SKM-1 (cell line): ENCODE results near the gene HCRT.
"Not testable (repeated sequence)": the region's sequence is repeated elsewhere in the genome, so short reads cannot be mapped to it uniquely, and the experiment has no call there.

Source experiments
- DNase-seq: peaks from one replicate; lab custom pipeline; 2025; ENCODE audit not compliant: unreplicated experiment; lab: John Stamatoyannopoulos, UW

Gene HCRT

DNA sequence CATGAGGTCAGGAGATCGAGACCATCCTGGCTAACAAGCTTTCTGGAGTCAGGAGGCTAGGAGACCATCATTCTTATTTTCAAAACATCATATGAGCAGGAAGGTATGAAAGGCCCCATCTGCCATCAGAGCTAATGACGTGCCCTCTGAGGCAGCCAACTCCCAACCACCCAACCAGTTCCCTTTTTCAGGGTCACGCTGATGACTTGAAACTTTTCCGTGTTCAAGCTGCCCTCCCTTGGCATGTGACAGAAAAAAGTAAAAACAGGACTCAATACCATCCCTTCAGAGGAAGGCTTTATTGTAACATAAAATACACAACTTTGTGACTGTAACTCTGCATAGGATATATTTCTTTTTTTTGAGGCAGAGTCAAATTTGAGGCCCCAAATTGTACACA is 13.6 kb upstream of the HCRT start:
- DNase-seq: peak; percentile 42

DNA sequence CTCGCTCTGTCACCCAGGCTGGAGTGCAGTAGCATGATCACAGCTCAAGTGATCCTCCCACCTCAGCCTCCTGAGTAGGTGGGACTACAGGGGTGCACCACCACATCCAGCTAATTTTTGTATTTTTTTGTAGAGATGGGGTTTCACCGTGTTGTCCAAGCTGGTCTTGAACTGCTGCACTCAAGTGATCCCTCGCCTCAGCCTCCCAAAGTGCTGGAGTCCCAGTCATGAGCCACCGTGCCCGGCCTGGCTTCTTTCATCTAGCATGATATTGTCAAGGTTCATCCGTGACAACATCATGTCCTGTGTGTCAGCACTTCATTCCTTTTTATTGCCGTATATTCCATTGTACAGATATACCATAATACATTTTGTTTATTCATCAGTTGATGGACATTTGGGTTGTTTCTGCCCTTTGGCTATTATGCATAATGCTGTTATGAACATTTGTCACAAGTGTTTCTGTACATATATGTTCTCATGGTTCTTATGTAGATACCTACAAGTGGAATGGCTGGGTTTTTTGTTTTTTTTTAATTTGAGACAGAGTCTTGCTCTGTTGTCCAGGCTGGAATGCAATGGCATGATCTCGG is 12.4 kb upstream of the HCRT start:
- no peak for DNase-seq

DNA sequence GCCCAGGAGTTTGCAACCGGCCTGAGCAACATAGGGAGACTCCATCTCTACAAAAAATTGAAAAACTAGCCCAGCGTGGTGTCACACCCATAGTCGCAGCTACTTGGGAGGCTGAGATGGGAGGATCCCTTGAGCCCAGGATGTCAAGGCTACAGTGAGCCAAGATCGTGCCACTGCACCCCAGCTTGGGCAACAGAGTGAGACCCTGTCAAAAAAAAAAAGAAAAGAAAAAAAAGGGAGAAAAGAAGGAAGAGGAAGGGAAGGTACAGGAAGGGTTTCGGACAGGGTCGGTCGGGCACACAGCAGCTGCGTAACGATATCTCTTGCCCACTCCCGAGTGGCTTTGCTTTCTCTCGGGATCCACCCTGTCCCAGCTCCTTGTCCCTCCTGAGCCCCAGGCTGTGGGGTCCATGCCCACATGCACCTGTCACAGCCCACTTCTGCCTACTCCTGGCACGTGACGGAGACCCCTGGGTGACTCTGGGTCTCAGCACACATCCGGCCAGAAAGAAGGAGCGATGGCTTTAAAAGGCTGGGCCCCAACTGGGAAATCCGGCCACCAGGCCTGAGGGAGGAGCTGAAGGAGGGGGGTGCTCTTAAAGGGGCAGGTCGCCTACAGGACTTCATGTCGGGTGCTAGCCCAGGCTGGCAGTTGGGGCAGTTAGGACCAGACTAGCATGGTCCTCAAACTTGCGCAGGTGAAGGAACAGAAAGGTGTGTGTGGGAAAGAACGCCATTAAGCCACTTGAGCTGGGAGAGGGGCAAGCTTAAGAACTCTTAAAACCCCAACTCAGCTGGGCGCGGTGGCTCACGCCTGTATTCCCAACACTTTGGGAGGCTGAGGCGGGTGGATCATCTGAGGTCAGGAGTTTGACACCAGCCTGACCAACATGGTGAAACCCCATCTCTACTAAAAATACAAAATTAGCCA is 9.0 kb upstream of the HCRT start, which contains the start of gene GHDC:
Gene GHDC, minus strand, starts transcription at position 526 of the 931 bp plus-strand sequence. CDS start 913 bp downstream, outside the sequence.
- DNase-seq: peak; percentile 82

DNA sequence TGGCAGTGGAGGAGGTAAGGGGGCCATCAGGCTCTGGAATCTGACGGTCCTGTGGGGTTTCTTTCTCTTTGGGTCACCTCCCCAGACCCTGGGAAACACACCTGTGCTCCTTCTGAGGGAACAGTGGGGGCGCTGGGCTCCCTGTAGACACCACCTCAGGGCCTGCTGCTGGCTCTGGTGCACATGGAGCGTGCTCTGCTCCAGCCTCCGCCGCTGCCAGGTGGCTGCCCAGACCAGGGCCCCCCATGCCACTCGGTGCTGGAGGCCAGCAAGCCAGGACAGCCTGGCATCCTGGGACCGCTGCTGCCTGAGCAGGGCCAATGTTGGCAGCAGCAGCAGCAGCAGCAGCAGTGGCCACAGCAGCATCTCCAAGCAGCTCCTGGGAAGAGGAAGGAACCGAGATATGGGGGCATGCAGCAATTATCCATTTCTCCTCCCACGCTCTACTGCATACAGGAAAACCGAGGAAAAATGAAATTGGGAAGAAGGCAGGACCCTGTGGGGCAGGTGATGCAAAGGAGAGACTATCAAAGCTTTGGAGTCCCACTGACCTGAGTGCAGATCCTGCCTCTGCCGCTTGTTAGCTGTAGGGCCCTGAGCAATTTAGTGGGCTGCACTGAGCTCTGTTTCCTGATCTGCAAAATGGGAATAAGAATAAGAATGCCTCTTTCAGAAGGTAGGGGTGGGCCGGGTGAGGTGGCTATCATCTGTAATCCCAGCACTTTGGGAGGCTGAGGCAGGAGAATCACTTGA is 8.1 kb upstream of the HCRT start:
- DNase-seq: no peak

DNA sequence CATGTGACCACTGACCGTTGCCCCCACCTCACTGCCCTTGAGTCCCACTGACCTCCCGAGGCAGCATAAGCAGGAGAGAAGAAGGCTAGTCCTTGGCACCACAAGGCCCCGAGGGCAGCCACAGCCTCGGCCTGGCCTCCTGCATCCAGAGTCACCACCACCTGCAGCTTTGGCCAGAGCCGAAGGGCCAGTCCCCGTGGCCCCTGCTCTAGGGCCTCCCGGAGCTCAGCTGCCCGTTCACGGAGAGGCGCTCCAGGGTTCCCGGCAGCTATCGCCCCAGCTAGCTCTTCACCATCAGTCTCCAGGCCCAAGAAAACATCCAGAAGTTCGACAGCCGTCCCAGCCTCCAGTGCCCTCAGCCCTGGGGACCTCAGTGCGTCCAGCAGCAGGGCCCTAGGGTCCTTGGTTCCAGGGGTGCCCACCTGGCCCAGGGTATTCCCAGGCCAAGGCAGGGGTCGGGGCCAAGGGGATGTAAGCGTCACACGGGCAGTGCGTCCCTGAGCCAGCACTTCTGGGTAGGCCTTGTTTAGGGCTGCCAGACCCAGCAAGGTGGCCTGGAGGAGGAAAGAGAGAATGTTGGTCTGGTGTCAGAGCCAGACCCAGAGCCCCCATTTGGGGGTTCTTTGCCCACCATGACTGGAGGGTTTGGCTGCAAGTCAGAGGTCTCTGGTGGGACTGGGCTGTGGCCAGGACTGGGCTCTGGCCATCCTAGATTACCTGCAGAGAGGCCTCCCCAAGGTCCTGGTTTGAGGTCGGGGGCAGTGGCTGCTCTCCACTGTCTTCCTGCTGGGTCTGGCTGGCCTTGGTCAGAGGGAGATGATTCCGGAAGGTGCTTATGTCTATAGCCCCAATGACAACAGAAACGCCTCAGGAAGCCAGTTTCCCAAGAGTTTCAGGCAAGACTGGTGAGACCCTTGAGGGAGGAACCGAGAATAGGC is 7.2 kb upstream of the HCRT start:
- no peak for DNase-seq

DNA sequence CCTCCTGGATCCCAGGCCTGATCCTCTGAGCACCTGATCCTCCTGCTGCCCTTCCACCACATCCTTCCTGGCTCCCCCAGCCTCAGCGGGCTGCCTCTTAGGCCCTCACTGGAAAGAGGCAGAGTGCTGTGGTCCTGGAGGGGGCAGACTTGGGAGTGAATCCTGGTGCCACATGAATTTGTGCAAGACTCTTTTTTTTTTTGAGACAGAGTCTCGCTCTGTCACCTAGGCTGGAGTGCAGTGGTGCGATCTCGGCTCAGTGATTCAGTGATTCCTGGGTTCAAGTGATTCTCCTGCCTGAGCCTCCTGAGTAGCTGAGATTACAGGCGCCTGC is 6.0 kb upstream of the HCRT start:
- no peak for DNase-seq

DNA sequence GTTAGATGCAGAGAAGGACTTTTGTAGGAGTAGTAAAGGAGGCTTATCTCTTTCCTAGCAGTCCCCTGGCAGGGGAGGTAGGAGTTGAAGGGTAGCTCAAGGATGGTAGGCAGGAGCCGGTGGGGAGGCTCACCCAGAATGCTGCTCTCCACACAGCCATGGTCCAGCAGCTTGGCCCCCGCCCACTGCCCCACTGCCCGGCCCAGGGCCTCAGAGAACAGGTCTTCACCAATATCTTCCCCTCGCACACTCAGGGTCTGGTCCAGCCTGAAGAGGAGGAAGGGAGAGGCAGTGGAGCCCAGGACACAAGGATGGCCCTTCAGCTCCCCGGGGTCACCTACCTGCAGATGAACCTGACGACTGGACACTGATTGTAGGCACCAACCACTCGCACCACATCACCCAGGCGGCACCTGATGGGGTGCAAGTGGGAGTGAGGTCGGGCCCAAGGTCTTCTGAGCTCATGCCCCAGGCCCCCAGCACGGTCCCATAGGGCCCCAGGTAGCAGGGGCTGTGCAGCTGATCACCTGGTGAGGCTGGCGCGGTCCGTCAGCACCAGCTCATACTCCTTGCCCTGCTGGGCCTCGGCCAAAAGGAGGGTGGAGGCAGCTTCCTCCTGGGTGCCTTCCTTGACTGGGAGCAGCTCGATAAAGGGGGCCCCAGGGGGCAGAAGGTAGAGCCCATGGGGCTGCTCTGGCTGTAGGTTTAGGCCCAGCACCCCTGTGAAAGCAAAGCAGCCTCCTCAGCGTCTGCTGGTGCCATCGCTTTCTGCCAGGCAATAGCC is 5.4 kb upstream of the HCRT start:
- DNase-seq: no peak

DNA sequence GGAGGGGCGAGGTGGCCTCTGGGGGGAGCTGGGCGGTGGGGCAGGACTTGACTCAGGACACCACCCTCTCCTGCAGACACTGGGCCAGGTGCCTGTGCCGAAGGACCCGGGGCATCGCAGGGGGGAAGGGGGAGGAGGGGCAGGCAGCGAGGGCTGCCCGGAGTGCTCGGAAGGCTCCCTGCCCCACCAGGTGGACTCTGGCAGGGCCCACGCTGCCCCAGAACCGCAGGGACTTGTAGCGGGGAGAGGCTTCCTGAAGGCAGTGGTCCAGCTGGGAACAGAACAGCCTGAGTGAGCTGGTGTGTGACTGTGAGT is 4.4 kb upstream of the HCRT start:
- DNase-seq: no peak

DNA sequence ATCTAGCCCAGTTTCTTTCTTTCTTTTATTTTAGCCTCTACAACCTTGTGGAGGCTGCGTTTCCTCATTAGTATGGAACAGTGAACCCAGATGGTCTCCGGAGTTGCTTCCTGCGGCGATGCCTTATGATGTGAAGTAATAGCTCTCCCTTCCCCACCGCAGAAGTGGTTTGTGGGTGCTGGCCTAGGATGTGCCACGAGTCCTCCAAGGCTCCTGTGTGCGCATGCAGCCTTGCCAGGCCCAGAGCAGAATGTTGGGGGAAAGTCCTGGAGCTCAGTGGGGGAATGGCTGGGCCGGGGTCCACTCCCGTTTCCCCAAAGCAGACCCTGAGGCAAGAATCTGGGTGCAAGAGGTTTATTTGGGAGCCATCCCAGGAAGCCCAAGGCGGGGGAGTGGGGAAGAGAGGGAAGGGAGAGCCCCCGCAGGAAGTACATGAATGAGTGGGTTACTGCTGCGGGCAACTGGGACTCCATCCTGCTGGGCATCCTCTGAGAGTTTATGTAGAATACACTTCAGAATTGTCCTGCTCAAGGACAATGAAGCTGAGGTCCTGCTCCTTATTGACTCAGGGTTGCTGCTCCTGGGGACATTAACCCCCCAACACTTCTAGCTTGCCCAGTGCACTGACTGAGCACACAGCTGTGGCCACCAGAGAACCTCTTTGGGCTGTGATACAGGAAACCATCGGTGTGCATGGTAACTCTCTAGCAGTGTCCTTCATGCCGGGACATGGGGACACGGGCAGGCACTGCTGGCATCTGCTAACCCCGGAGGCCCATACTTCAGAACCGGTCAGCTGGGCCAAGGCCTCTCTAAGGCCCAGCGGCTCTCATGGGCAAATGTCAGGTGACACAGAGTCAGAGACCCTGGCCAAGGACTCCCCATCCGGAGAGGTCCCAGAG is 3.7 kb upstream of the HCRT start:
- peak; percentile 93 for DNase-seq

DNA sequence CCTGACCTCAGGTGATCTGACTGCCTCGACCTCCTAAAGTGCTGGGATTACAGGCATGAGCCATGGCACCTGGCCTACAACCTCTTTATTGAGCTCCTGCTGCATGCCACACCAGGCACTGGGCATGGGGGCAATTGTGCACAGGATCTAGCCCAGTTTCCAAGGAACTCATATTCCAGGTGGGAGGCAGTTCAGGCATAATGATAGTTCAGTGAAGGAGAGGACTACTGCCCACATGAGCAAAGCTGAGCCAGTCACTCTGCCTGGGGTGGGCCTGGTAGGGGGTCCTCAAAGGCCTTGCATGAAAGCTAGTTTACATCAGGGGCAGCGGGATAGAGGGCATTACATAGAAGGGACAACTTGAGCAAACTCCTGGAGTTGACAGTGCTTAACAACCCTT is 2.6 kb upstream of the HCRT start:
- DNase-seq: no peak

DNA sequence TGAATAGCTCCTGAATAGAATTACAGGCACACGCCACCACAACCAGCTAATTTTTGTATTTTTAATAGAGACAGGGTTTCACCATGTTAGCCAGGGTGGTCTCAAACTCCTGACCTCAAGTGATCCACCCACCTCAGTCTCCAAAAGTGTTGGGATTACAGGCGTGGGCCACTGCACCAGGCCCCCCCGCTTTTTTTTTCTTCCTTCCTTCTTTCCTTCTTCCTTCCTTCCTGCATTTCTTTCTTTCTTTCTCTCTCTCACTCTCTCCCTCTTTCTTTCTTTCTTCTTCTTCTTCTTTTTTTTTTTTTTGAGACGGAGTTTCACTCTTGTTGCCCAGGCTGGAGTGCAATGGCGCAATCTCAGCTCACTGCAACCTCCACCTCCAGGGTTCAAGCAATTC is 939 bp upstream of the HCRT start:
- DNase-seq: not testable (repeated sequence)

DNA sequence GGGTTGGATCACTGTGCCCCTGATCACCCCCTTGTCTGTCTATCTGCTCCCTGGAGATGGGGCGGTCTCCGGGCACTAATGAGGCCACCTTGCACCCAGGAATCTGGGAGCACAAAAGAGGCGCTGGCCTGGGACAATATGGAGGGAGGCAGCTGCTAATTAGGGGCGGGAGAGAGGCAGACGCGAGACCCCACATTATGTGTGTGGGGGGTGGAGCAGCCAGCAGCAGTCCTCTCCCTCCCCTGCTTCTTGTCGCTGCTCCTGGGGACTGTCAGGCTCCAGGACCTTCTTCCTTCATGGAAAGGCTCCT is 324 bp upstream of the HCRT start:
- DNase-seq: no peak

DNA sequence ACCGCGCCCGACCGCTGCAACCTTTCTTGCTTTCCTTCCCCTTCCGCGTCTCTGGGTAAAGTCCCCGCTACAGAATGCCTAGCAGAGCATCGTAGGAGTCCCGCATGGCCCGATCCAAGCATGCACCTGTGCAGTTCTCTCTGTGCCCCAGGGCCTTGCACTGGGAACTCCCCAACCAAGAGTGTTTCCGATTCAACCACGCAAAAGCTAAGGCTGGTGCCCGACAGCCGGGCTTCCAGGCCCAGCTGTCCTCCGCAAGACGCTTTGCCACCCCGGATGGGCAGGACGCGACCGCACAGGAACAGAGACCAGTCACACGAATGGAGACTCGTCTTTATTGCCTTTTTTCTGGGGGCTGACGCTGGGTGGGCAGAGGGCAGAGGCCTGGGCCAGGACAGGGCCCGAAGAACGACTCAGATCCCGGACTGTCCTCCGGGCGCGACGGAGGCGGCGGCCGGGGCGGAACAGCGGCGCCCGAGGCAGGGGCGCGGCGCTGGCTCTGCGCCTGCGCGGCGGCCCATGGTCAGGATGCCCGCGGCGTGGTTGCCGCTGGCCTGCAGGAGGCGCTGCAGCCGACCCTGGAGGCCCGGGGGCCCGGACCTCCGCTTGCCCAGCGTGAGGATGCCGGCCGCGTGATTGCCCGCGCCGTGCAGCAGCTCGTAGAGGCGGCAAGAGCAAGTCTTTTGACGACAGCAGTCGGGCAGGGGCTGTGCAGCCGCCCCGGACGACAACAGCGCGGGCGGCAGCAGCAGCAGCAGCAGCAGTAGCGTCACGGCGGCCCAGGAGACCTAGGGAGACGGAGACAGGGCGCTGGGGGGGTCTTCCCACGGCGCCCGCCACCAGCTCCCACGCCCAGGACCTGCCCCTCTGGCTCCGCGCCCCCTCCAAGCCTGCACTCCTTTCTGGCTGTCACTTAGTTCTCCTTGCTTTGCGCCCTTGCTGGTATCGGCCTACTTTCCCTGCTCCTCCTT is 1.2 kb downstream of the HCRT start:
- peak; percentile 52 for DNase-seq

DNA sequence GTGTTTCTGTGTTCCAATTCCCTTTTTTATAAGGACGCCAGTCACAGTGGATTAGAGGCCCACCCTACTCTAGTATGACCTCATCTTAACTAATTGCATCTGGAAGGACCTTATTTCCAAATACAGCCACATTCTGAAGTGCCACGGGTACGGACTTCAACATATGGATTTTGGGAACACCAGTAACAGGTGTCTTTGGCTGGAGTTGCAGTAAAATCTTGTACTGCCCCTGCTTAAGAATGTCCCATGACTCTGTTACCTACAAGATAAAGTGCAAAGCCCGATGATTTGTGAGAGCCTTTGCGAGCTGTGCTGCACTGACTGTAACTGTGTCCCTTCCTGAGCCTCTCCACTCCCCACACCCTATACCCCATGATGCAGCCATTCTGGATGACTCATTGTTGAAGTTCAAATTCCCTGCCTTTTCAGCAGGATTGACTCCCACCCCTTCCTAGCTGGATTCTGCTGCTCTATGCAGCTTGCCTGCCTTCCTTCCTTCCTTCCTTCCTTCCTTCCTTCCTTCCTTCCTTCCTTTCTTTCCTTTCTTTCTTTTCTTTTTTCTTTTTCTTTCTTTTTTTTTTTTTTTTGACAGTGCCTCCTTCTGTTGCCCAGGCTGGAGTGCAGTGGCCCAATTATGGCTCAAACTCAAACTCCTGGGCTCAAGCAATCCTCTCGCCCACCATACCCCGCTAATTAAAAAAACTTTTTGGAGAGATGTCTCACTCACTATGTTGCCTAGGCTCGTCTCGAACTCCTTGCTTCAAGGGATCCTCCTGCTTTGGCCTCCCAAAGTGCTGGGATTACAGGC is 2.1 kb downstream of the HCRT start:
- no peak for DNase-seq

DNA sequence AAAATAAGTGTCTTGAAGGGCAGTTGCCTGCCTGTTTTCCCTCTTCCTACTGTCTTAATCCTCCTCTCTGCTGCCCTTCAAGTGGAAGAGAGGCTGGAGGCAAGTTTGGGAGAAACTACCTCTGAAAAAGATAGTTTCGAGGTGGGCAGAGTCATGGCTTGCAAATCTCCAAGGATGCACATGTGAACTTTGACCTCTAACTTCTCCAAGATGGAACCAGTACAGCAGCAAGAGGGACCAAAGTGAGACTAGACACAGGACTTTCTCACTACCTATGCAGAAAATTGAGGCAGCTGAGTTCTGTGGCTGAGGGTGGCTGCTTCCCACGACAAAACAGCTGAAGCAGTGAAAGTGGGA is 3.4 kb downstream of the HCRT start:
- no peak for DNase-seq

DNA sequence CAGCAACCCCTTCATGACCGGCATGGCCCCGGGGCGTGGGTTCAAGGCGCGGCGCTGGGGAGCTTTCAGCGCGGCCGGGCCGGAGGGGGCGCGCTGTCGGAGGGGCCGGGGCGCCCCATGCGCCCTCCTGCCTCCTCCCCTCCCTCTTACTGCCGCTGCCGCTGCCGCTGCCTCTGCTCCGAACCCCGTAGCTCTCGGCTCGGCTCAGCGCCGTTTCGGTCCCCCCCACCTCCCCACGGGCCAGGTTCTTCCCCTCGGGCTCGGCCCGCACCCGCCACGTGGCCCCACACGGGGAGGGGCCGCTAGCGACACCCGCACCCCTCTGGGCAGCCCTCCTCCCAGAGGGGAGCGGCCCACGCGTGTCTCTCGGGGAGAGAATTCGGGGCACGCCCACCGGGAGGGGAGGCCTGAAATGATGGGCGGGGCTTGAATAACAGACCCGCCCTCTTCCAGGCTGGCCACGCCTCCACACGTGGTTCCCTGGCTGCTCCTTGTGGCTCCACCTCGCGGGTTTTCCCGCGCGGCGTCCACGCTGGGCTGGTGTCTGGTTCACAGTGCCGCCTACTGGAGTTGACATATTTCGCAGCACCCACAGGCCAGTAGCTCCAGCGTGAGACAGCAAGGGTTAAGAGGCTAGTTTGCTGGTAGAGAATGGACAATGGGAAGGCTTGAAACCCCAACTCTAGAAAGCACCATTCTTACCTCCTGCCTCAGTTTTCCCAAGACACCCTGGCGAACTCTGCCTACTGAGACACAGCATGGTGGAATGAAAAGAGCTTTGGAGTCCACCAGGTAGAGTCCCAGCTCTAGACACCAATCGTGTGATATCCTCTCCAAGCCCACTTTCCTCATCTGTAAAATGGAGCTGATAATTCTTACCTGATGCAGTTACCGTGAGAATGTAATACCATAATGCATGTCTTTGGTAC is 4.1 kb downstream of the HCRT start, which contains the start of gene KCNH4:
Gene KCNH4, minus strand, starts transcription at position 221 of the 929 bp plus-strand sequence. Its CDS starts 197 bp downstream, at position 24.
- DNase-seq: peak; percentile 75
